ENCODE measurements around the gene SMIM14.
"Not testable (repeated sequence)": the region's sequence is repeated elsewhere in the genome, so short reads cannot be mapped to it uniquely, and the experiment has no call there.

SMIM14 gene

DNA sequence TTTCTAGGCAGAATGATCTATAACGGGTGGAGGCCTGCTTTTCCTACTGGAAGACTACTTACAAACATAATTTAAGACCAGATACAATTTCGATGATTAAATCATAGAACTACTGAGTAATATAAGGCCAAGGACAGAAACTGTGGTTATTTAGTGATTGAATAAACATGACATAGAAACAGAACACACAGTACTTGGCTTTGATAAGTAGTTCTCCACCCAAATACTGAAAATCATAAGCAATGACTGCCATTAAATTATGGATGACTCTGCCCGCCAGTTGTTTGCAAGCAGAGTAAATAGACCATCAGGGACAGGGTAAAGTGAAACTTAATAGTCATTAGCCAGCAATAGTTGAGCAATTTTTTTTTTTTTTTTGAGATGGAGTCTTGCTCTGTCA is 17.2 kb upstream of the SMIM14 start:
- no peak for TF ChIP-seq CTCF (conservative IDR thresholded peaks at IDR 0.05; ENCODE audit: low read length)
- DNase-seq (ENCODE audit: low read depth) = peak; percentile 10
- H3K4me3 ChIP-seq (ENCODE audit: low read length) = no peak overlapping the region

GRCh38 chr4:39655211-39655610 is 16.5 kb upstream of the SMIM14 start:
- H3K4me3 ChIP-seq (ENCODE audit: low read length) = no peak overlapping the region
- TF ChIP-seq CTCF (conservative IDR thresholded peaks at IDR 0.05; ENCODE audit: low read length) = no peak
- no peak for DNase-seq (ENCODE audit: low read depth)

- DNase-seq (ENCODE audit: low read depth); H3K4me3 ChIP-seq (ENCODE audit: low read length): not testable (repeated sequence)
These were observed 12.9 kb upstream of the SMIM14 start for GRCh38 chr4:39651586-39651985.

- TF ChIP-seq CTCF (conservative IDR thresholded peaks at IDR 0.05; ENCODE audit: low read length) = no peak
- DNase-seq (ENCODE audit: low read depth) = no peak
- H3K4me3 ChIP-seq (ENCODE audit: low read length) = no peak overlapping the region
These were observed 11.1 kb upstream of the SMIM14 start for GRCh38 chr4:39649639-39650265.

- DNase-seq (ENCODE audit: low read depth) = no peak
- no peak for TF ChIP-seq CTCF (conservative IDR thresholded peaks at IDR 0.05; ENCODE audit: low read length)
- no peak overlapping the region for H3K4me3 ChIP-seq (ENCODE audit: low read length)
These were observed 10.3 kb upstream of the SMIM14 start for GRCh38 chr4:39648827-39649558.

DNA sequence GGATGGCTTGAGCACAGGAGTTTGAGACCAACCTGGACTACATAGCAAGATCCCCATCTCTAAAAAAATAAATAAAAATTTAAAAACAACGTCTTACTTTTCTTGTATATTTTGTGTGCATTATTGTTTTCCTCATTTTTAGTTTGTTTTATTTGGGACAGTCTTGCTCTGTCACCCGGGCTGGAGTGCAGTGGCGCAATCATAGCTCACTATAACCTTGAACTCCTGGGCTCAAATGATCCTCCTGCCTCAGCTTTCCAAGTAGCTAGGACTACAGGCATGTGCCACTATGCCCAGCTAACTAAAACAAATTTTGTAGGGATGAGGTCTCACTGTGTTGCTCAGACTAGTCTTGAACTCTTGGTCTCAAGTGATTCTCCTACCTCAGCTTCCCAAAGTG is 9.5 kb upstream of the SMIM14 start:
- no peak for DNase-seq (ENCODE audit: low read depth)
- no peak overlapping the region for H3K4me3 ChIP-seq (ENCODE audit: low read length)
- TF ChIP-seq CTCF (conservative IDR thresholded peaks at IDR 0.05; ENCODE audit: low read length) = no peak

DNA sequence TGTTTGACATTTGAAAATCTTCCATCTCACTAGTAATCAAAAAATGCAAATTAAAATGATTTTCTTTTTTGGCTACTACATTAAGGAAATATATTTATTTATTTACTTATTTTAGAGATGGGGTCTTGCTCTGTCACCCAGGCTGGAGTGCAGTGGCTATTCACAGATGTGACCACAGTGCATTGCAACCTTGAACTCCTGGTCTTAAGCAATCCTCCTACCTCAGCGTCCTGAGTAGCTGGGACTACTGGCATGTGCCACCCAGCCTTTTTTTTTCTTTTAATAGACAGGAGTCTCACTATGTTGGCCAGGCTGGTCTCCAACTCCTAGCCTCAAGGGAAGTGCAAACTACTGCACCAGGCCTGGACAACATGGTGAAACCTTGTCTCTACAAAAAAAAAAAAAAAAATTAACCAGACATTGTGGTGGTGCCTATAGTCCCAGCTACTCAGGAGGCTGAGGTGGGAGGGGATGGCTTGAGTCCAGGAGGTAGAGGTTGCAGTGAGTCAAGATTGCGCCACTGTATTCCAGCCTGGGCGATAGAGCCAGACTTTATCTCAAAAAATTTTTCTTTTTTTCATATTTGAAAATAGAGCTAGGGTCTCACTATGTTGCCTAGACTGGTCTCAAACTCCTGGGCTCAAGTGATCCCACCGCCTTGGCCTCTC is 4.4 kb upstream of the SMIM14 start:
- no peak overlapping the region for H3K4me3 ChIP-seq (ENCODE audit: low read length)
- no peak for DNase-seq (ENCODE audit: low read depth)
- no peak for TF ChIP-seq CTCF (conservative IDR thresholded peaks at IDR 0.05; ENCODE audit: low read length)

Measured in AG10803 (cell line).